Astrocyte (in vitro differentiated cells and primary cell): ENCODE results near the gene BBS12. TPM values are rescaled to one million over a fixed set of nuclear protein-coding genes. Genes with fewer than 3 reads are reported as not detected.
A peak's percentile ranks its signal among the peaks of the same experiment; 100 is the strongest.

ENCODE experiments used
- DNase-seq: peaks from one replicate; pipeline ENCODE4 v3.0.0-alpha.2; 2010; ENCODE audit warnings: low read depth
- FAIRE-seq: peaks from 2 replicates; lab custom pipeline; 2011; peaks lifted over from hg19 to GRCh38; lab: Jason Lieb, UNC
- H2AFZ ChIP-seq: 2 replicates; pipeline ENCODE4 v1.6.0; 2012; ENCODE audit warnings: low read depth, low read length, inconsistent platforms
- H3K27ac ChIP-seq: 2 replicates; pipeline ENCODE4 v1.5.1; 2011; ENCODE audit warnings: low read depth, low read length, inconsistent platforms
- H3K27me3 ChIP-seq: 2 replicates; pipeline ENCODE4 v1.6.0; 2011; ENCODE audit warnings: low read length, inconsistent platforms; ENCODE audit not compliant: insufficient read depth
- H3K36me3 ChIP-seq: 2 replicates; pipeline ENCODE4 v1.5.1; 2011; ENCODE audit warnings: low read length, inconsistent platforms; ENCODE audit not compliant: insufficient read depth
- H3K4me1 ChIP-seq: 2 replicates; pipeline ENCODE4 v1.5.1; 2011; ENCODE audit warnings: low read length, inconsistent platforms; ENCODE audit not compliant: insufficient read depth
- H3K4me2 ChIP-seq: 2 replicates; pipeline ENCODE4 v1.6.0; 2012; ENCODE audit warnings: low read length, inconsistent platforms
- H3K4me3 ChIP-seq: 2 replicates; pipeline ENCODE4 v1.5.1; 2011; ENCODE audit warnings: low read depth, mild to moderate bottlenecking, low read length, inconsistent platforms; ENCODE audit not compliant: insufficient read depth
- H3K79me2 ChIP-seq: 2 replicates; pipeline ENCODE4 v1.6.0; 2012; ENCODE audit warnings: mild to moderate bottlenecking, low read length, inconsistent platforms; ENCODE audit not compliant: insufficient read depth
- H3K9ac ChIP-seq: 2 replicates; pipeline ENCODE4 v1.6.0; 2012; ENCODE audit warnings: mild to moderate bottlenecking, low read length, inconsistent platforms
- H3K9me3 ChIP-seq: 2 replicates; pipeline ENCODE4 v1.5.1; 2012; ENCODE audit warnings: low read depth, mild to moderate bottlenecking, low read length, inconsistent platforms; ENCODE audit not compliant: insufficient read depth
- H4K20me1 ChIP-seq: 2 replicates; pipeline ENCODE4 v1.6.0; 2012; ENCODE audit warnings: low read length, inconsistent platforms; ENCODE audit not compliant: insufficient read depth
- H3K27ac Mint-ChIP-seq: one replicate; pipeline ENCODE4 v1.8.0; 2021; ENCODE audit warnings: mild to moderate bottlenecking, mixed read lengths; ENCODE audit not compliant: unreplicated experiment
- H3K27me3 Mint-ChIP-seq: one replicate; pipeline ENCODE4 v1.8.0; 2021; ENCODE audit warnings: low read depth, mixed read lengths; ENCODE audit not compliant: unreplicated experiment
- H3K36me3 Mint-ChIP-seq: one replicate; pipeline ENCODE4 v1.8.0; 2021; ENCODE audit warnings: low read depth, mixed read lengths; ENCODE audit not compliant: unreplicated experiment
- H3K4me1 Mint-ChIP-seq: one replicate; pipeline ENCODE4 v1.8.0; 2021; ENCODE audit warnings: low read depth, mixed read lengths; ENCODE audit not compliant: unreplicated experiment
- H3K4me3 Mint-ChIP-seq: one replicate; pipeline ENCODE4 v1.8.0; 2021; ENCODE audit warnings: mild to moderate bottlenecking, moderate library complexity, mixed read lengths; ENCODE audit not compliant: unreplicated experiment
- H3K9me3 Mint-ChIP-seq: one replicate; pipeline ENCODE4 v1.8.0; 2021; ENCODE audit warnings: mild to moderate bottlenecking, mixed read lengths; ENCODE audit not compliant: unreplicated experiment
- EZH2 ChIP-seq: IDR thresholded peaks from 2 replicates; pipeline ENCODE4 v1.6.1; 2012; ENCODE audit warnings: mild to moderate bottlenecking, low read length, inconsistent platforms; ENCODE audit not compliant: insufficient read depth
- total RNA-seq: library from RNA; stranded (reverse); gene quantifications from 2 replicates; pipeline ENCODE4 v1.2.1, GENCODE V29; 2021
- TF ChIP-seq, protein P1 (sequence below): IDR thresholded peaks from 2 replicates; pipeline ENCODE4 v1.5.1; 2011; ENCODE audit warnings: low read depth, mild to moderate bottlenecking, inconsistent platforms, low read length, moderate library complexity; ENCODE audit not compliant: insufficient read depth

The BBS12 gene
- total RNA-seq, 1 donor from 2014 or later: 4.7 TPM

- peak overlapping the region; percentile 70 for H3K4me3 Mint-ChIP-seq
- H3K4me1 ChIP-seq: peaks cover 23% of the 10 kb centered on the region
Observed at GRCh38 chr4:122783301-122784215, 51.1 kb downstream of the BBS12 start.

GRCh38 chr4:122784261-122784660 is 51.8 kb downstream of the BBS12 start:
- DNase-seq: no peak
- peak overlapping the region; percentile 58 for H3K9ac ChIP-seq
- H3K4me1 Mint-ChIP-seq: peaks cover 20% of the 10 kb centered on the region

More at GRCh38 chr4:122783301-122784215, 51.1 kb downstream of the BBS12 start:
- TF ChIP-seq, protein P1, sequence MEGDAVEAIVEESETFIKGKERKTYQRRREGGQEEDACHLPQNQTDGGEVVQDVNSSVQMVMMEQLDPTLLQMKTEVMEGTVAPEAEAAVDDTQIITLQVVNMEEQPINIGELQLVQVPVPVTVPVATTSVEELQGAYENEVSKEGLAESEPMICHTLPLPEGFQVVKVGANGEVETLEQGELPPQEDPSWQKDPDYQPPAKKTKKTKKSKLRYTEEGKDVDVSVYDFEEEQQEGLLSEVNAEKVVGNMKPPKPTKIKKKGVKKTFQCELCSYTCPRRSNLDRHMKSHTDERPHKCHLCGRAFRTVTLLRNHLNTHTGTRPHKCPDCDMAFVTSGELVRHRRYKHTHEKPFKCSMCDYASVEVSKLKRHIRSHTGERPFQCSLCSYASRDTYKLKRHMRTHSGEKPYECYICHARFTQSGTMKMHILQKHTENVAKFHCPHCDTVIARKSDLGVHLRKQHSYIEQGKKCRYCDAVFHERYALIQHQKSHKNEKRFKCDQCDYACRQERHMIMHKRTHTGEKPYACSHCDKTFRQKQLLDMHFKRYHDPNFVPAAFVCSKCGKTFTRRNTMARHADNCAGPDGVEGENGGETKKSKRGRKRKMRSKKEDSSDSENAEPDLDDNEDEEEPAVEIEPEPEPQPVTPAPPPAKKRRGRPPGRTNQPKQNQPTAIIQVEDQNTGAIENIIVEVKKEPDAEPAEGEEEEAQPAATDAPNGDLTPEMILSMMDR: no peak
- TF ChIP-seq EZH2: no peak
- FAIRE-seq: peak; percentile 88
- DNase-seq: peak; percentile 97
- Histone ChIP-seq H2AFZ (peak overlapping the region; percentile 2), H3K9ac (peak overlapping the region; percentile 62), H3K4me3 (peak overlapping the region; percentile 1), H3K27me3 (no peaks in the 10 kb centered on the region), H3K36me3 (no peaks in the 10 kb centered on the region), H3K4me2 (peak overlapping the region; percentile 65), H4K20me1 (no peaks in the 10 kb centered on the region), H3K27ac (peak overlapping the region; percentile 68), H3K9me3 (no peaks in the 10 kb centered on the region), H3K79me2 (no peaks in the 10 kb centered on the region)
- no peaks in the 10 kb centered on the region for H3K36me3 Mint-ChIP-seq
- peaks cover 20% of the 10 kb centered on the region for H3K4me1 Mint-ChIP-seq
- H3K27ac Mint-ChIP-seq: peak overlapping the region; percentile 94
- peaks cover 5% of the 10 kb centered on the region for H3K9me3 Mint-ChIP-seq
- H3K27me3 Mint-ChIP-seq: no peaks in the 10 kb centered on the region

More at GRCh38 chr4:122784261-122784660, 51.8 kb downstream of the BBS12 start:
- TF ChIP-seq, protein P1: no peak
- no peak for TF ChIP-seq EZH2
- peak overlapping the region; percentile 68 for H3K27ac ChIP-seq
- H3K9me3 ChIP-seq: no peaks in the 10 kb centered on the region
- FAIRE-seq: no peak
- H3K4me3 Mint-ChIP-seq: no peak overlapping the region
- no peaks in the 10 kb centered on the region for H3K36me3 Mint-ChIP-seq
- H3K36me3 ChIP-seq: no peaks in the 10 kb centered on the region
- H3K79me2 ChIP-seq: no peaks in the 10 kb centered on the region
- no peak overlapping the region for H2AFZ ChIP-seq
- no peaks in the 10 kb centered on the region for H3K27me3 ChIP-seq
- no peaks in the 10 kb centered on the region for H4K20me1 ChIP-seq
- no peak overlapping the region for H3K4me3 ChIP-seq
- H3K4me1 ChIP-seq: peaks cover 23% of the 10 kb centered on the region
- H3K27ac Mint-ChIP-seq: peak overlapping the region; percentile 94
- H3K4me2 ChIP-seq: peak overlapping the region; percentile 65
- H3K27me3 Mint-ChIP-seq: no peaks in the 10 kb centered on the region
- H3K9me3 Mint-ChIP-seq: peaks cover 5% of the 10 kb centered on the region
